ENCODE measurements around the gene RETN.
"Not testable (repeated sequence)": the region's sequence is repeated elsewhere in the genome, so short reads cannot be mapped to it uniquely, and the experiment has no call there.

RETN gene

GRCh38 chr19:7637374-7638256 is 31.2 kb upstream of the RETN start:
- no peak for DNase-seq (ENCODE audit: low read depth)

GRCh38 chr19:7638802-7639465 is 29.9 kb upstream of the RETN start:
- no peak for DNase-seq (ENCODE audit: low read depth)

DNA sequence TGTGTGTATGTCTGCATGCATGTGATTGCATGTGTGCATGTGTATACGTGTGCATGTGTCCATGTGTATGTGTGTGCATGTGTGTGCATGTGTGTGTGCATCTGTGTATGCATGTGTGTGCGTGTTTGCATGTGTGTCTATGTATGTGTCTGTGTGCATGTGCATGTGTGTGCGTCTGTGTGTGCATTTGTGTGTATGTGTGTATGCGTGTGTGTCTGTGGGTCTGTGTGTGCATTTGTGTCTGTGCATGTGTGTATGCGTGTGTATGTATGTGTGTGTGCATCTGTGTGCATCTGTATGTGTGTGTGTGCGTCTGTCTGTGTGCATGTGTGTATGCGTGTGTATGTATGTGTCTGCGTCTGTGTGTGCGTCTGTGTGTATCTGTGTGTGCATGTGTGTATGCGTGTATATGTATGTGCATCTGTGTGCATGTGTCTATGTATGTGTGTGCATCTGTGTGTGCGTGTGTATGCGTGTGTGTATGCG is 28.9 kb upstream of the RETN start:
- DNase-seq (ENCODE audit: low read depth): no peak

DNA sequence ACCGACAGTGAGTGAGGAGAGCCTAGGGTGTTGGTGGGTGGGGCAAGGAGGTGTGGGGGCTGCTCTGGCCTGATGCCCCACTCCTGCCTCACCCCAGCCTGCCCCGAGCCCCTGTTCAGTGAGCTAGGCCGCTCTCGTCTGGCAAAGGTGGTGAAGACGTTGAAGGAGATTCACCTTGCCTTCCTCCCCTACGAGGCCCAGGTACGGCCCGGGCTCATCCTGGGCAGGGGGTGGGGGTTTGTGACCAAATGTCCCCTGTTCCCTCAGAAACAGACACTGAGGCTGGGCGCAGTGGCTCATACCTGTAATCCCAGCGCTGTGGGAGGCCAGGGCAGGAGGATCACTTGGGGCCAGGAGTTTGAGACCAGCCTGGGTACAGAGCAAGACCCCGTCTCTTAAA is 28.0 kb upstream of the RETN start:
- DNase-seq (ENCODE audit: low read depth): no peak

DNA sequence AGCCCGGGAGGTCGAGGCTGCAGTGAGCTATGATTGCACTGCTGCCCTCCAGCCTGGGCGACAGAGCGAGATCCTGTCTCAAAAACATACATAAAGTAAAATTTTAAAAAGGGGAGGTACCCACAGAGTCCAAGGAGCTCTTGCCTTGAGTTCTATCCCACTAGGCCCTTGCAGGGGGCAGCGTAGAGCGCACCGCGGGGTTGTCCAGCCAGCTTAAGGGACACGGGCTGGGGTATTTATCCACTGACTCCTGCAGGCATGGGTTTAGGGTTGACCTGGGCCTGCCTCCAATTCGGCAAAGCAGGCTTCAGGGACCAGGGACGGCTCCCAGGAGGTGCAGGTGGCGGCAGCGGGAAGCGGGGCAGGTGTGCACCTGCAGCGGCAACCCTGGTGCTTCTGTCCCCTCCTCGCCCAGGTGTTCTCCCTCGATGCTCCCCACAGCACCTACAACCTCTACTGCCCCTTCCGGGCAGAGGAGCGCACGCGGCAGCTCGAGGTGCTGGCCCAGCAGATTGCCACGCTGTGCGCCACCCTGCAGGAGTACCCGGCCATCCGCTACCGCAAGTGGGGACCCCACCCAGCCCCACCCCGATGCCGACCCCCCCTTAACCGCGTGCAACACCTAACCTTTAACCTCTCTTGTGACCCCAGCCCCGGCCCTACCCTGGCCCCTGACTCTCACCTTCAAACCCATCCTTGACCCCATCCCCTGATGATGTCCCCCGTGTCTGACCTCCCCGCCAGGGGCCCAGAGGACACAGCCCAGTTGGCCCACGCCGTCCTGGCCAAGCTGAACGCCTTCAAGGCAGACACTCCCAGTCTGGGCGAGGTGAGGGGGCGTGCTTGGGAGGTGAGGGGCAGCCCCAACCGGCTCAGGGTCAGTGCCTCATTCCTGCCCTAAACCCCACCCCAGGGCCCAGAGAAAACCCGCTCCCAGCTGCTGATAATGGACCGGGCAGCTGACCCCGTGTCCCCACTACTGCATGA is 27.3 kb upstream of the RETN start:
- DNase-seq (ENCODE audit: low read depth): no peak

DNA sequence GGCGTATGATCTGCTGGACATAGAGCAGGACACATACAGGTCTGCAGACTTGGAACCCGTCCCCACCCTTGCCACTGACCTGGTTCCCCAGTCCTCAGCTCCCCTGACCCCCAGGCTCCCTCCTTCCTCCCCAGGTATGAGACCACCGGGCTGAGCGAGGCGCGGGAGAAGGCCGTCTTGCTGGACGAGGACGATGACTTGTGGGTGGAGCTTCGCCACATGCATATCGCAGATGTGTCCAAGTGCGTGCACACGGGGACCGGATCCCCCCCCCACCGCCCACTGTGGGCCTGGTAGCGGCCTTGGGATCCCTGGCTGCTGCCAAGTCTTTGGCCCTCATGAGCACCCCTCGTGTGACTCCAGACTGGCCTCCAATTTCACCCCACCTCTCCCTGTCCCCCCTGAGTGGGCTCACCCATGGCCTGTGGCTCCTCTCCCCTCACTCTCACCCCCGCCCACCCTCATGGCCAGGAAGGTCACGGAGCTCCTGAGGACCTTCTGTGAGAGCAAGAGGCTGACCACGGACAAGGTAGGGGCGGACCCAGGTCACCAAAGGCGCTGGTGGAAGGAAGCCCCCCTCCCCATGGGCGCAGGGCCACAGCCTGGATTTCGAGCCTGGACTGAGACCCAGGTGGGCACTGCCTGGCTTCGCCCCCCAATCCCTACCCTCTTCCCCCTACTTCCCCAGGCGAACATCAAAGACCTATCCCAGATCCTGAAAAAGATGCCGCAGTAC is 26.4 kb upstream of the RETN start:
- no peak for DNase-seq (ENCODE audit: low read depth)

GRCh38 chr19:7643031-7643415 is 25.8 kb upstream of the RETN start:
- DNase-seq (ENCODE audit: low read depth): no peak

DNA sequence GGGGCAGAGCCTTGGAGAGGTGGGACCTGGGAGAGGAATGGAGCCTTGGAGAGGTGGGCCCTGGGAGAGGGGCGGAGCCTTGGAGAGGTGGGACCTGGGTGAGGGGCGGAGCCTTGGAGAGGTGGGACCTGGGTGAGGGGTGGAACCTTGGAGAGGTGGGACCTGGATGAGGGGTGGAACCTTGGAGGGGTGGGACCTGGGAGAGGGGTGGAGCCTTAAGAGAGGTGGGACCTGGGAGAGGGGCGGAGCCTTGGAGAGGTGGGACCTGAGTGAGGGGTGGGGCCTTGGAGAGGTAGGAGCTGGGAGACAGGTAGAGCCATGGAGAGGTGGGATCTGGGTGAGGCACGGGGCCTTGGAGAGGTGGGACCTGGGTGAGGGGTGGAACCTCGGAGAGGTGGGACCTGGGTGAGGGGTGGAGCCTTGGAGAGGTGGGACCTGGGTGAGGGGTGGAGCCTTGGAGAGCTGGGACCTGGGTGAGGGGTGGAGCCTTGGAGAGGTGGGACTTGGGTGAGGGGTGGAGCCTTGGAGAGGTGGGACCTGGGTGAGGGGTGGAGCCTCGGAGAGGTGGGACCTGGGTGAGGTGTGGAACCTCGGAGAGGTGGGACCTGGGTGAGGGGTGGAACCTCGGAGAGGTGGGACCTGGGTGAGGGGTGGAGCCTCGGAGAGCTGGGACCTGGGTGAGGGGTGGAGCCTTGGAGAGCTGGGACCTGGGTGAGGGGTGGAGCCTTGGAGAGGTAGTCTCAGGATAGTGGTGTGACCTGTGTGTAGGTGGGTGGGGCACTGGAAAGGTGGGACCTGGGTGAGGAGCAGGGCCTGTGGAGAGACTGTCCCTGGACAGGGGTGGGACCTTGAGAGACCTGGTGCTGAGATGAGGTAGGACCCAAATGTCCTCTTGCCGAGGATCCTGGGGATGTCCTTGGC is 25.0 kb upstream of the RETN start:
- not testable (repeated sequence) for DNase-seq (ENCODE audit: low read depth)

DNA sequence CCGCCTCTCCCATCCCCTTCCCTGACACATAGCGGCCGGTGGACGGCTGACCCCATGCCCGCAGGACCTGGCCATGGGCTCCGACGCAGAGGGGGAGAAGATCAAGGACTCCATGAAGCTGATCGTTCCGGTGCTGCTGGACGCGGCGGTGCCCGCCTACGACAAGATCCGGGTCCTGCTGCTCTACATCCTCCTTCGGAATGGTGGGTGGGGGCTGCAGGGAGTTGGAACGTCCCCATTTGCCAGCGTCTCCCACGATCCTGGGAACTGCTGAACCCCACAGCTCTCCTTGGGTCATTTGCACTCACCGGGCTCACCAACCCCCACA is 24.3 kb upstream of the RETN start:
- no peak for DNase-seq (ENCODE audit: low read depth)

DNA sequence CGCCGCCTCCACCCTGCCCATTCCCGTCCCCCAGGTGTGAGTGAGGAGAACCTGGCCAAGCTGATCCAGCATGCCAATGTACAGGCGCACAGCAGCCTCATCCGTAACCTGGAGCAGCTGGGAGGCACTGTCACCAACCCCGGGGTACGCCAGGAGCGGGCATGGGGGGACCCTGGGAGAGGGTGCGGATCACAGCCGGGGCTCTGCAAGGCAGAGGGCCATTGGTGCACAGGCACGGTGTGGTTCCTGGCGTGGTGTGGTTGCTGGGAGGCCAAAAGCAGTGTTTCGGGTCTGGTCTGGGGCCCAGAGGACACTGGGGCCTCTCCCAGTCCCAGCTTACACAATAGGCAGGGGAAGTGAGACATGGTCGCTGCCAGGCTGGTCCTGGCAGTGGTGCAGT is 23.7 kb upstream of the RETN start:
- DNase-seq (ENCODE audit: low read depth): no peak

- no peak for DNase-seq (ENCODE audit: low read depth)
These were observed 23.0 kb upstream of the RETN start for GRCh38 chr19:7645656-7646425.

DNA sequence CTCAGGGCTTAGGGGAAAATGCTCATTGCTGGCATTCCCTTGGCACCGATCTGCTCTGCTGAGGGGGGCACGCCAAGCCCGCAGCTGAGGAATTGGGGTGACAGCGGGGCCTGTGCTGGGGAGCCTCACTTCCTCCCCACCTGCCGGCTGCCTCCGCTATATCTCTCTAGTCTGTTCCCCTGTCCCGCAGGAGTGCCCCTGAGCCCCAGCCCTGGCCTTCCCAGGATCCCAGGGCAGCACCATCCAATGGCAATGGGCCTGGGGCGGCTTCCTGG is 22.5 kb upstream of the RETN start:
- DNase-seq (ENCODE audit: low read depth): no peak

- no peak for DNase-seq (ENCODE audit: low read depth)
These were observed 21.7 kb upstream of the RETN start for GRCh38 chr19:7647156-7647555.

DNA sequence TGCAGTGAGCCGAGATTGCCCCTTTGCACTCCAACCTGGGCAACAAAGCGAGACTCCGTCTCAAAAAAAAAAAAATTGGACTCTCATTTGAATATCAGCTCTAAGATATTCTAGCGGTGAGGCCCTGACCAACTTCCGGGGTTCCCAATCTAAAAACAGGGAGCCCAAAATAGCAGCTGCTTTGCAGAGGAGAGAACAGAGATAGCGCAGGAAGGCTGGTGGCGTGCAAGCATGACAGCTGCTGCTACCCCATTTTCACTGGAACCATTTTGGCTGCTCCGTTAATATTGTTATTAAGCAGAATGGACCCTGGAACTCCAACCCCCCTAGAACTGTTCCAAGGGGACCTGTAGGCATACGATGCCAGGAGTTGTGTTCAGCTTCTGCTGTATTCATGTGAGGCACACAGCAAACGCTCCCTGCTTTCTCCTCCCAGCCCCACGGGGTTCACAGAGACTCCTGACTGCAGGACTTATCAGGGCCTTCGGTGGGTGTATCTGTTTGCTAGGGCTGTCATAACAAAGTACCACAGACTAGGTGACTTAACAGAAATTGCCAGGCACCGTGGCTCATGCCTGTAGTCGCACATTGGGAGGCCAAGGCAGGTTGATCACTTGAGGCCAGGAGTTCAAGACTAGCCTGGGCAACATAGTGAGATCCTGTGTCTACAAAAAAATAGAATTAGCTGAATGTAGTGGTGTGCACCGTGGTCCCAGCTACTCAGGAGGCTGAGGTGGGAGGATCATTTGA is 20.4 kb upstream of the RETN start:
- no peak for DNase-seq (ENCODE audit: low read depth)

DNA sequence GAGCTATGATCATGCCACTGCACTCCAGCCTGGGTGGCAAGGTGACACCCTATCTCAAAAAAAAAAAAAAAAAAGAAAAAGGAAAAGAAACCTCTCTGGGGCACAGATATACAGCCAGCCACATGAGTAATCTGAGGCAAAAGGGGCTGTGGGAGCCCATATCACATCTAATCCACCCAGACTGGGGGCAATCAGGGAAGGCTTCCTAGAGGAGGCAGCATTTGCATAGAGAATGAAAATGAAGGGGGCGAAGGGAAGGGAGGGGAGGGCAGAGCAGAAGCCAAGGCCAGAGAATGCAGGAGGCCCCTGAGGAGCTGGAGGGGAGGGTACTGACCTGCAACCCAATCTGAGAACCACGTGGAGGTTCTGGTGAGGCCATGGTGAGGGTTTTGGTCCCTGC is 18.7 kb upstream of the RETN start:
- no peak for DNase-seq (ENCODE audit: low read depth)

DNA sequence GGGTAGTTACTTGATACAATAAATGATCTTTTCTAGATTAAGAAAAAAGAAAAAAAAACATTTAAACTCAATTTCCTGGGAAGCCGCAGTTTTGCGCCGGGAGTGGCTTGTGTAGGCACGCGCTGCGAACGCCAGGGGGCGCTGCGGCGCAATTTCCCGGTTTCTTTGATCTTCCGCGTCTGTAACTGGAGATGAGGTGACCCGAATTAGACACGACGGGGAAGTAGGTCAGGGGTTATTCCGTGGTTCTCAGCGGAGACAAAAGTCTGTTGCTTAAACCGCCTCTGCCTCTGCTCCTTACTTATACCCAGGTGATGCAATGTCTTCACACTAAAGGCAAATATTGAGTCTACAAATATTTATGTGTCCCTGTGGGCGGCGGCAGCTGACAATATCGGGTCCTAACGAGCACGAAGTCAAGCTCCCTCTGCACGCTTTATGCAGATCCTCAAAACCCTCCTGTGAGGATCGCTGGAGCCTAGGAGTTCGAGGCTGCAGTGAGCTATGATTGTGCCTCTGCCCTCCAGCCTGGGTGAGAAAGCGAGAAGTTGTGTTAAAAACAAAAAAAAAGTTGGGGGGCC is 16.7 kb upstream of the RETN start:
- peak; percentile 41 for DNase-seq (ENCODE audit: low read depth)

DNA sequence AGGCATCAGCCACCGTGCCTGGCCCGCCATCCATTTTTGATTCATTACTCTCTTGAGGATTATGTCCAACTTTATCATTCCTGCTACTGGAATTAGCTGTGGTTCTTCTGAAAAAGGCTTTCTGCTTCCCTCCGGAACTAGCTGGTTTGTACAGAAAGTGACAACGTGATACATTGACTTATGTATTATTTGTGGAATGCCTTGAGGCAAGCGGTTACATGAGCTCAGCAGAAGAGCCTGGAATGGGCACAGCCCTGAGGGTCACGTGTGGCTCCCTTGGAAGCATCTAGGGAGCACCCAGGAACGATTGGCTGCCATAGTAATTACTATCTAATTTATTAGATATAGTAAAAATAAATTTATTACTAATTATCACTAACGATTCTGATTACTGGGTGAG is 14.4 kb upstream of the RETN start:
- no peak for DNase-seq (ENCODE audit: low read depth)

DNA sequence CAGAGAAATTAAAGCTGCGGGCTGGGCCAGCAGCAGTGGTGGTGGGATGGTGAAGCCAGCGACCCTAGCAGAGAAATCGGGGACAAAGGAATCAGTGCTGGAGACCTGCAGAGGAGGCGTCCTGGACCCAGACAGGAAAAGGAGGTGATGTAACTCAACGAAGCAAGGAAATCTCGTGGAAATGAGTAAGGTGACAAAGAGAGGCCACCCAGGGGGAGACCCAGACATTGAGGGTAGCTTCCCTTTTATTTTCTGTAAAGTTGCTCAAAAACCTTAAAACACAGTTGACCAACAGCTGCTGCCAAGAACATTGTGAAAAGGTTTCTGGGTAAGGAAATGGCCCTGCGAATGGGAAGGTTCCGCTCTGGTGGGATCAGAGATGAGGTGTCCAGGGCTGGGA is 13.3 kb upstream of the RETN start:
- DNase-seq (ENCODE audit: low read depth): no peak

GRCh38 chr19:7657131-7657751 is 11.6 kb upstream of the RETN start:
- no peak for DNase-seq (ENCODE audit: low read depth)

Data from HS-5 (cell line).